B cell (primary cell): ENCODE results near the gene GPR62.

Experiments
- EZH2 ChIP-seq: IDR thresholded peaks from 2 replicates; pipeline ENCODE4 v1.6.1; 2012; ENCODE audit warnings: borderline replicate concordance, low read depth, mild to moderate bottlenecking, moderate library complexity, low read length; ENCODE audit not compliant: insufficient read depth, poor library complexity, severe bottlenecking
- TF ChIP-seq, protein P1 (sequence below): fragments of 200-600 bp; IDR thresholded peaks from one replicate; pipeline ENCODE4 v1.8.0; 2022; ENCODE audit warnings: antibody characterized with exemption, mild to moderate bottlenecking

DNA sequence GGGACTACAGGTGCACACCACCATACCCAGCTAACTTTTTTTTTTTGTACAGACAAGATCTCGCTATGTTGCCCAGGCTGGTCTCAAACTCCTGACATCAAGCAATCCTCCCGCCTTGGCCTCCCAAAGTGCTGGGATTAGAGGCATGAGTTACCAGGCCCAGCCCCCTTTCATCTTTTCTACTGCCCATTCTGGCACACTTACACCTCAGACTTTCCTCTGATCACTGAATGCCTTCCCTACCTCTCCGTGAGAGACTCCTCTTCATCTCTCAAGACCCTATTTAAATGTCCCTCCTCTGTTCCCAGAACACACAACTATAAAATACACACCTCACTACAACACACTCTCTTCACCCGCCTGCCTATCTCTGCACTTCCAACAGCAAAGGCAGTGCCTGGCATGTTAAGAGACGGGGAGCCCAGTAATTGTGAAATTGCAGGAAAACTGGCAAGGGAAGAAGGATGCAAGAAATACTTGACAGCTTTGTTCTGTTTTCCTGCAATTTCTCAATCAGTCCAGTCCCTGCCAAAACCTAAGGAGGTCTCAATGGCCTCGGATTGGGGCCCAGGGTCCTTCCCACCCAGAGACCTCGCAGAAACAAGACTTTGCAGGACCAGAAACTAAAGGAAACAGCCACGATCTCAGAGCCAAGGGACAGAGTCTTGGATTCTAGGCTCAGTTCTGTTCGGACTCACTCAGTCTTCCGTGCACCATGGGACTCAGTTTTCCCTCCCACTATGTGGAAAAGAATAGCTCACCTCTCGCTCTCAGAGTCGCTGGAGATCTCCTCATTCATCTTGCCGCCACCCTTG lies 14.3 kb upstream of the GPR62 start:
- TF ChIP-seq, protein P1, sequence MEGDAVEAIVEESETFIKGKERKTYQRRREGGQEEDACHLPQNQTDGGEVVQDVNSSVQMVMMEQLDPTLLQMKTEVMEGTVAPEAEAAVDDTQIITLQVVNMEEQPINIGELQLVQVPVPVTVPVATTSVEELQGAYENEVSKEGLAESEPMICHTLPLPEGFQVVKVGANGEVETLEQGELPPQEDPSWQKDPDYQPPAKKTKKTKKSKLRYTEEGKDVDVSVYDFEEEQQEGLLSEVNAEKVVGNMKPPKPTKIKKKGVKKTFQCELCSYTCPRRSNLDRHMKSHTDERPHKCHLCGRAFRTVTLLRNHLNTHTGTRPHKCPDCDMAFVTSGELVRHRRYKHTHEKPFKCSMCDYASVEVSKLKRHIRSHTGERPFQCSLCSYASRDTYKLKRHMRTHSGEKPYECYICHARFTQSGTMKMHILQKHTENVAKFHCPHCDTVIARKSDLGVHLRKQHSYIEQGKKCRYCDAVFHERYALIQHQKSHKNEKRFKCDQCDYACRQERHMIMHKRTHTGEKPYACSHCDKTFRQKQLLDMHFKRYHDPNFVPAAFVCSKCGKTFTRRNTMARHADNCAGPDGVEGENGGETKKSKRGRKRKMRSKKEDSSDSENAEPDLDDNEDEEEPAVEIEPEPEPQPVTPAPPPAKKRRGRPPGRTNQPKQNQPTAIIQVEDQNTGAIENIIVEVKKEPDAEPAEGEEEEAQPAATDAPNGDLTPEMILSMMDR: no peak
- no peak for TF ChIP-seq EZH2
